ENCODE results near the gene WNK2.

Gene WNK2

GRCh38 chr9:93161786-93162562, 22.0 kb upstream of the WNK2 start:
- no peak for DNase-seq (ENCODE audit: low read depth)
- no peak overlapping the region for H3K4me3 ChIP-seq (ENCODE audit: low read depth, low read length)
- TF ChIP-seq MAX (IDR thresholded peaks at IDR 0.05; ENCODE audit: low read depth, low read length) = no peak
- no peak for TF ChIP-seq MYC (IDR thresholded peaks at IDR 0.05; ENCODE audit: low read depth, low read length)
- TF ChIP-seq POLR2A (IDR thresholded peaks at IDR 0.05; ENCODE audit: extremely low read depth, insufficient read length) = no peak
- TF ChIP-seq CTCF (IDR thresholded peaks at IDR 0.05; ENCODE audit: low read depth, low read length) = no peak

GRCh38 chr9:93164085-93164484, 19.9 kb upstream of the WNK2 start:
- TF ChIP-seq MYC (IDR thresholded peaks at IDR 0.05; ENCODE audit: low read depth, low read length) = no peak
- no peak for TF ChIP-seq MAX (IDR thresholded peaks at IDR 0.05; ENCODE audit: low read depth, low read length)
- TF ChIP-seq POLR2A (IDR thresholded peaks at IDR 0.05; ENCODE audit: extremely low read depth, insufficient read length) = no peak
- no peak for TF ChIP-seq CTCF (IDR thresholded peaks at IDR 0.05; ENCODE audit: low read depth, low read length)
- no peak for DNase-seq (ENCODE audit: low read depth)
- no peak overlapping the region for H3K4me3 ChIP-seq (ENCODE audit: low read depth, low read length)

- no peak for TF ChIP-seq CTCF (IDR thresholded peaks at IDR 0.05; ENCODE audit: low read depth, low read length)
- no peak for TF ChIP-seq MAX (IDR thresholded peaks at IDR 0.05; ENCODE audit: low read depth, low read length)
- no peak for TF ChIP-seq MYC (IDR thresholded peaks at IDR 0.05; ENCODE audit: low read depth, low read length)
- no peak for TF ChIP-seq POLR2A (IDR thresholded peaks at IDR 0.05; ENCODE audit: extremely low read depth, insufficient read length)
- H3K4me3 ChIP-seq (ENCODE audit: low read depth, low read length) = no peak overlapping the region
- DNase-seq (ENCODE audit: low read depth) = no peak
These were observed 17.2 kb upstream of the WNK2 start for GRCh38 chr9:93166699-93167098.

GRCh38 chr9:93167185-93167584, 16.8 kb upstream of the WNK2 start:
- H3K4me3 ChIP-seq (ENCODE audit: low read depth, low read length) = no peak overlapping the region
- TF ChIP-seq POLR2A (IDR thresholded peaks at IDR 0.05; ENCODE audit: extremely low read depth, insufficient read length) (no peak), MAX (IDR thresholded peaks at IDR 0.05; ENCODE audit: low read depth, low read length) (no peak), CTCF (IDR thresholded peaks at IDR 0.05; ENCODE audit: low read depth, low read length) (no peak), MYC (IDR thresholded peaks at IDR 0.05; ENCODE audit: low read depth, low read length) (no peak)
- DNase-seq (ENCODE audit: low read depth) = no peak

- TF ChIP-seq MAX (IDR thresholded peaks at IDR 0.05; ENCODE audit: low read depth, low read length) = no peak
- TF ChIP-seq POLR2A (IDR thresholded peaks at IDR 0.05; ENCODE audit: extremely low read depth, insufficient read length) = no peak
- no peak for TF ChIP-seq CTCF (IDR thresholded peaks at IDR 0.05; ENCODE audit: low read depth, low read length)
- TF ChIP-seq MYC (IDR thresholded peaks at IDR 0.05; ENCODE audit: low read depth, low read length) = no peak
- no peak for DNase-seq (ENCODE audit: low read depth)
These were observed 16.1 kb upstream of the WNK2 start for GRCh38 chr9:93167838-93168237.

More at GRCh38 chr9:93167838-93168237, 16.1 kb upstream of the WNK2 start:
- H3K4me3 ChIP-seq (ENCODE audit: low read depth, low read length) = no peak overlapping the region
